Activated CD8-positive, alpha-beta memory T cell treated with anti-CD3 and anti-CD28 coated beads, Interleukin-2, amount 50 U/mL, for 24 hours (primary cell): ENCODE measurements around the gene SSC5D.

Experiments
- DNase-seq: peaks from one replicate; pipeline ENCODE4 v3.0.0-alpha.2; 2020; ENCODE audit errors: extremely low read depth

Gene SSC5D

DNA sequence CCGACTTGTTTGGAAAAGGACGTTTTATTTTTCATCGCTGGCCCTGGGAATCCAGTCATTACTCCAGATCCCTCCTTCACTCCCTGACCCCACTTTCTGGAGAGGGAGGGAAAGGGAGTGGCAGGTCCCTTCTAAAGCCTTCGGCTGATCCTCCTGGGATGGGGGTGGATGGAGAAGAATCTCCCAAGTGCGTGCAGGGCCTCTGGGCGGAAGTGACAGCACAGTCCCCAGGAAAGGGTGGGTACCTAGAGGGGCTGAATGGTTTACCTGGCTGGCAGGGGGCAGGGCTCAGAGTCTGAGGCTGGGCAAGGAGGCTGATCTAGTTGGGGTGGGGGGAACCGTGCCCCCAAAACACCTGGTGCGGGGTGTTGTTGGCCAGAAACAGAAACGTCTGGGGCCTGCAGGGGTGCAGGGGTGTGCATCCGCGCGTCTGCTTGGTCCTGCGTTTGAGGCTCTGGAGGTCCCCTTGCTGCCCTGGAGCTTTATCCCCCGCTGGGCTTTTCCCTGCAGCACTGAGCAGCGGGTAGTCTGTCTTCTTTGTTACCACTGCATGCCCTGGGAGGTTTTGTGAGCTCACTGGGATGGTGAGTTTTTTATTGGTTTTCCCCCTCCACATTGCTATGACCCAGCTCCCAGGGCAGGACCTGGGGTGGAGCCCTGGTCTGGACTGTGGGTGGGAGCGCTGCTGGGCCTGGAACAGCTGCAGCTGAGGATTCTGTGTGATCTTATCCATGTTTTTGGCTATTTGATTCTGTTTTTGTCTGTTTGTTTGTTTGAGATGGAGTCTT, 14.8 kb upstream of the SSC5D start:
- no peak for DNase-seq

DNA sequence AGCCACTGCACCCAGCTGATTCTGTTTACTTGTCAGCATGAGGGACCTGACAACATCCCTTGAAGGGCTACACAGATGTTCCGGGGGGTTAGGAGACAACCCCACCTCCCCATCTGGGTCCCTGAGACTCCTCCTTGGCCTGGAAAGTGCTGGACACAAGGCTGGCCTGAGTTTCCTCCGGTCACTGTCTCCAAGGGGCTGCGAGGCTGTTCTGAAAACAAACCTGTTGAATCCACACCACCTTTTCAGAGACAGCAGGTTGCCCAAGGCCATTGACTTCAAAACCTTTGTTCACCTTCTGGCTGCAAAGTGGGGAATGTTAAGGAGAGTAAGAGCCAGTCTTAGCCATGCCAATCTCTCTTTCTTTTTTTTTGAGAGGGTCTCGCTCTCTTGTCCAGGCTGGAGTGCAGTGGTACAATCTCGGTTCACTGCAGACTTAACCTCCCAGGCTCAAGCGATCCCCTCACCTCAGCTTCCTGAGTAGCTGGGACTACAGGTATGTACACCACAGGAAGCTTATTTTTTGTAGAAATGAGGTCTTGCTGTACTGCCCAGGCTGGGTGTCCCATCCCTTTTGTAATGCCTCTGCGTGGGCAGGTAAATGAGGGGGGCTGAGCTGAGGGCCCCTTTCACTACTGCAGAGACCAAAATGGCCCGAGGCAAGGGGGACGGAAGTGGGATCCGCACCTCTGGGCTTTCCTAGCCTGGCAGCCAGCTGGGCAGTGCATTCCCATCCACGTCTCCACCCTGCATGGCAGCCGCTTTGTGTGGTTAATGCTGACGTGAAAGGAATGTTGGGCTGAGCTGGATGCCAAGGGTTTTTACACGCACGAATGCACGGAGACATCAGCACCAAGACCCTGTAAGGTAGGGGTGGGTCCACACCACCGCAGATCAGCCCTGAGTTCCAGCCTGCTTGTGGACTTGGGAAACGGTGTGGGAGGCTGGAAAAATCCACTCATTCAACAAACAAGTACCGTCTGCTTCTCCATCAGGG, 13.7 kb upstream of the SSC5D start:
- no peak for DNase-seq

- DNase-seq: peak; percentile 95
Observed at GRCh38 chr19:55476100-55476775, 12.0 kb upstream of the SSC5D start, which contains the start of gene ZNF628. Gene ZNF628, plus strand, starts transcription at chr19:55476617. Its CDS starts 3,294 bp downstream, at chr19:55479911.

DNA sequence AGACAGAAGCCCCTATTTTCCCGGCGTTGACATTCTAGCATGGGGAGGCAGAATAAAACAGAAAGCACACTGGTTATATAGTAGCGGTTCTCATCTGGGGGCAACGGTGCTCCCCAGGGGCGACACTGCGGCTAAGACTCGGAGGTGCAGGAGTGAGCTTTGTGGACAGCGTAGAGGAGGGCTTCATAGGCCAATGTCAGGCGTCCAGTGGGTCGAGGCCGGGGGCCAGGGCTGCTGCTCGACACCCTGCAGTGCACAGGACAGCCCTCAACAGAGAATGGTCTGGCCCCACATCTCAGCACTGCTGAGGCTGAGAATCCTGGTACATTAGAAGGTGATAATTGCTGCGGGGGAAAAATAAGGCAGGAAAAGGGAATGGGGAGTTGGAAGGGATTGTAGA, 10.3 kb upstream of the SSC5D start:
- no peak for DNase-seq

DNA sequence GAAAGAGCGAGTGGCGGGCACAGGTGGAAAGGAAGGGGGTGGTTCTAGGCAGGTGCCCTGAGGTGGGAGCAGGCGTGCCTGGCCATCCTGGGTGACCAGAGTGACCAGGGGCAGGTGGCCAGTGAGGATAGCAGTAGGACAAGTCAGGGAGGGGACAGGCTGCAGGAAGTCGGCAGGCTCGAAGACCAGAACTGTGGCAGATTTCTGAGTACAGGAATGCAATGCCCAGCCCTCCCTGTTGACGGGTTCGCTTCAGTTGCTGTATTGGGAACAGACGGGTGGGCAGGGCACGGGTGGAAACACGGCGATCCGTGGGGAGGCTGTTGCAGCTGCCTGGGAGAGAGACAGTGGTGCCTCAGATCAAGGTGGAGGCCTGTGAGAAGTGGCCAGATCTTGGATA, 9.9 kb upstream of the SSC5D start:
- no peak for DNase-seq

DNA sequence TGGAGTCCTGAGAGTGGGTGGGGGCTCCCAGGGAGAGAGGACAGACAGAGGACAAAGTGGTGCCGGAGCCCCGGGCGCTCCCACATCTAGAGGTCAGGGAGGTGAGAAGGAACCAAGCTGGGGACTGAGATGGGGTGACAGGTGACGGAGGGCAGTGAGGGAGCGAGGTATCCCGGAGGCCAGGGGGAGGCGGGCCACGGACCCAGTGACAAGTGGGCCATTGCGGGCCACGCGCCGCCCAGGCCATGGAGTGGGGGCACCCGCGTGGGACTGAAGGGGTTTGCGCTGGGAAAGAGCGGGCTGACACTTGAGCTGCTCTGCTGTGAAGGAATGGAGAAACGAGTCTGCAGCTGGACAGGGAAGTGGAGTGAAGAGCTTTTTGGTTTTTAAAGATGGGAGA, 9.2 kb upstream of the SSC5D start:
- DNase-seq: no peak

GRCh38 chr19:55479451-55480230, 8.6 kb upstream of the SSC5D start:
- DNase-seq: no peak

- DNase-seq: no peak
Observed at GRCh38 chr19:55481148-55481793, 7.0 kb upstream of the SSC5D start.

GRCh38 chr19:55481794-55482155, 6.5 kb upstream of the SSC5D start:
- DNase-seq: no peak

DNA sequence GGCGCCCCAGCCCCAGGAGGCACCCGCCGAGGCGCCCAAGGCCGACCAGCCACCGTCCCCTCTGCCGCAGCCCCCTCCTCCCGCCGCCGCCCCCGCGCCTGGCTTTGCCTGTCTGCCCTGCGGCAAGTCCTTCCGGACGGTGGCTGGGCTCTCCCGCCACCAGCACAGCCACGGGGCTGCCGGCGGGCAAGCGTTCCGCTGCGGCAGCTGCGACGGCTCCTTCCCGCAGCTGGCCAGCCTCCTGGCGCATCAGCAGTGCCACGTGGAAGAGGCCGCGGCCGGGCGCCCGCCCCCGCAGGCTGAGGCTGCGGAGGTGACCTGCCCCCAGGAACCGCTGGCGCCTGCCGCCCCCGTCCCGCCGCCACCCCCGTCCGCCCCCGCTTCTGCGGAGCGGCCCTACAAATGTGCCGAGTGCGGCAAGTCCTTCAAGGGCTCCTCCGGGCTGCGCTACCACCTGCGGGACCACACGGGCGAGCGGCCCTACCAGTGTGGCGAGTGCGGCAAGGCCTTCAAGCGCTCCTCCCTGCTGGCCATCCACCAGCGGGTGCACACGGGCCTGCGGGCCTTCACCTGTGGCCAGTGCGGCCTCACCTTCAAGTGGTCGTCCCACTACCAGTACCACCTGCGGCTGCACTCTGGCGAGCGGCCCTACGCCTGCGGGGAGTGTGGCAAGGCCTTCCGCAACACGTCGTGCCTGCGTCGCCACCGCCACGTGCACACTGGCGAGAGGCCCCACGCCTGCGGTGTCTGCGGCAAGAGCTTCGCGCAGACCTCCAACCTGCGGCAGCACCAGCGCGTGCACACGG, 5.9 kb upstream of the SSC5D start:
- no peak for DNase-seq

DNA sequence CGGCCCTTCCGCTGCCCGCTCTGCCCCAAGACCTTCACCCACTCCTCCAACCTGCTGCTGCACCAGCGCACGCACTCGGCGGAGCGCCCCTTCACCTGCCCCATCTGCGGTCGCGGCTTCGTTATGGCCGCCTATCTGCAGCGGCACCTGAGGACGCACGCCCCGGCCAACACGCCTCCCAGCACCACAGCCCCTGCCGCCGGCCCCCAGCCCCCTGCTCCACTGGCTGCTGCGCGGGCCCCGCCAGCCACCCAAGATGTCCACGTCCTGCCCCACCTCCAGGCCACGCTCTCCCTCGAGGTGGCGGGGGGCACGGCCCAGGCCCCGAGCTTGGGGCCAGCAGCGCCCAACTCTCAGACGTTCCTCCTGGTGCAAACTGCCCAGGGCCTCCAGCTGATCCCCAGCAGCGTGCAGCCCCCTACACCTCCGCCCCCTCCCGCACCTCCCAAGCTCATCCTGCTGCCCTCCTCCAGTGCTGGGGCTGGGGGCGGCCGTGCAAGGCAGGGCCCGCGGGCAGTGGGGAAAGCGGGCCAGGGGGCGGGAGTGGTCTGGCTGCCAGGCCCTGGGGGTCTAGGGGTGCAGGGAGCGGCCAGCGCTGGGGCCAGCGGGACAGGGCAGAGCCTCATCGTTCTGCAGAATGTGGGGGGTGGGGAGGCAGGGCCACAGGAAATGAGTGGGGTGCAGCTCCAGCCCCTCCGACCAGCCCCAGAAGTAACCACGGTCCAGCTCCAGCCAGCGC, 5.1 kb upstream of the SSC5D start:
- no peak for DNase-seq

- no peak for DNase-seq
Observed at GRCh38 chr19:55483706-55484592, 4.3 kb upstream of the SSC5D start.

- DNase-seq: no peak
Observed at GRCh38 chr19:55484593-55485438, 3.4 kb upstream of the SSC5D start, which contains the start of gene NAT14. Gene NAT14, plus strand, starts transcription at chr19:55485188. Its CDS starts 521 bp downstream, at chr19:55485709.

DNA sequence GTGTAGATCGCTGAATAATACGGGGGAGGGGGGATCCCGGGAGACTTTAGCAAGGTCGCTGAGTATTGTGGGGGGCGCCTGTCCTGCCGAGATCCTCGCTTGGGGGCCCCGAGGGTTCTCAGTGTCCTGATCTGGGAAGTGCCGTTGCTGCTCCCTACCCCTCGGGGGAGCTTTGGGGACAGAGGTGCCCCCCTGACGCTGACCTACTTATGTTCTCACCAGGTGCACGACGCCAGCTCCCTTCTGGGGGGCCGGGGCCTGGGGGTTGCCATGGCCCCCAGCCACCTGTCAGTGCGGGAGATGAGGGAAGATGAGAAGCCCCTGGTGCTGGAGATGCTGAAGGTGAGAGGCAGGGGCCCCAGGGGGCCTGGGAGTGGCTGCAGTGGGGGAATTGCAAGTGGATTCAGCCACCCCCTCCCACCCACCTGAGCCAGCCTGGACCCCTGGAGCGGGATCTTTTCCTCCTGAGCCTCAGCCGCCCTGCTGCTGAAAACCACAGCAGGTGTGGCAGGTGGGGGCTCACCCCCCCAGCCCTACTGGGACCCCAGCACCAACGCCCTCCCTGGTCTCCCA, 2.7 kb upstream of the SSC5D start:
- no peak for DNase-seq

DNA sequence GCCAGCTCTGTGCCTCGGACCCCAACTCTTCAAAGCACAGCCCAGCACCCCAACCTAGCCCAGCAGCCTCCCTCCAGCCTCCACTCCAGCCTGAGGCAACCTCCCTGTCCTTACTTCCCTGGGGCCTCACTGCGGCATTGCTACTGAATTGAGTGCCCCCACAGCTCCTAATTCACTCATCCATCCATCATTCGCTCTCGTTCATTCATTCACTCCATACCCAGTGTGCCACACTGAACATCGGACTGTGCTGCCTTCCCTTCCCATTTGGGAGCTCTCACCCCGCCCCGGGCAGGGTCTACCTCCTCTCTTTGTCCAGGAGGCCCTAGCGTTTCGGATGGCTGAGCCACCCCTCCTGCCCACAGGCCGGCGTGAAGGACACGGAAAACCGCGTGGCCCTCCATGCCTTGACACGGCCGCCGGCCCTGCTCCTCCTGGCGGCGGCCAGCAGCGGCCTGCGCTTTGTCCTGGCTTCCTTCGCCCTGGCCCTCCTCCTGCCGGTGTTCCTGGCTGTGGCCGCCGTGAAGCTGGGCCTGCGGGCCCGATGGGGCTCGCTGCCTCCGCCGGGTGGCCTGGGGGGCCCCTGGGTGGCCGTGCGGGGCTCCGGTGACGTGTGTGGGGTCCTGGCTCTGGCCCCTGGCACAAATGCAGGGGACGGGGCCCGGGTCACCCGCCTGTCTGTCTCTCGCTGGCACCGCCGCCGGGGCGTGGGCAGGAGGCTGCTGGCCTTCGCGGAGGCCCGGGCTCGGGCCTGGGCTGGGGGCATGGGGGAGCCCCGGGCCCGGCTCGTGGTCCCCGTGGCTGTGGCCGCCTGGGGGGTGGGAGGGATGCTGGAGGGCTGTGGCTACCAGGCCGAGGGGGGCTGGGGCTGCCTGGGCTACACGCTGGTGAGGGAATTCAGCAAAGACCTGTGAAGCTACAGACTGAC, 1.9 kb upstream of the SSC5D start:
- no peak for DNase-seq
